Measurements from ENCODE around the gene MYOM3. TPM values are rescaled to one million over a fixed set of nuclear protein-coding genes. Genes with fewer than 3 reads are reported as not detected.

MYOM3 gene
- total RNA-seq, 1 experiment from 2014 or later = 7.9 TPM

DNA sequence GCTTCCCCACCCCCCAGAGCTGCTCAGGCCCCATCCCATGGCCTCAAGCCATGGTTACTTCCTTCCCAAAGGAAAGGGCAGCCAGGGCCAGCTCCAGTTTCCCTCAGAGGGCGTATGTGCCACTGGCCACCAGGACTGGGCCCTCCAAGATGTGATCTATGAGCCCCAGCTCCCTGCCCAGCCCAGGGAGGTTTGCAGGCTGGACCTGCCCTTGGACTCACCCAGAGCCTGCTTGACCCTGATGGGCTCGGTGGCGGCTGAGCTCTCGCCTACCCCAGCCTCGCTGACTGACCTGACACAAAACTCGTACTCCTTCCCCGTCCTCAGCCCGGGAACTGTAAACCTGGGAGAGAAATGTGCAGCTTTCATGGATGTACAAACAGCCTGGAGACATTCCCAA, 29.6 kb downstream of the MYOM3 start:
- ATAC-seq (no peak), DNase-seq (ENCODE audit: low read depth, low spot score) (no peak)
- H3K4me2 ChIP-seq (ENCODE audit: low read length) = no peak overlapping the region
- intact Hi-C loops (cut with micrococcal nuclease) = no loop called here
- H3K9me2 ChIP-seq (ENCODE audit: insufficient read depth) = no peaks in the 10 kb centered on the region
- no peaks in the 10 kb centered on the region for H3K79me2 ChIP-seq (ENCODE audit: insufficient read depth, low read length)
- no peak overlapping the region for H3K4me3 ChIP-seq (replicated peaks in 1 of 2; ENCODE audit: low read depth in 1 of 2, low read length in 2 of 2)
- H3K9me3 ChIP-seq (ENCODE audit: control insufficient read depth in 1 of 2, insufficient read depth in 1 of 2, low read depth in 1 of 2, low read length in 2 of 2) = no peaks in the 10 kb centered on the region
- no peak overlapping the region for H3K9ac ChIP-seq (ENCODE audit: low read length)
- H2AFZ ChIP-seq (ENCODE audit: low read depth, low read length, poor library complexity, severe bottlenecking) = no peak overlapping the region
- H3K27me3 ChIP-seq (ENCODE audit: insufficient read depth, low read length) = no peaks in the 10 kb centered on the region
- TF ChIP-seq EZH2phosphoT487 (IDR thresholded peaks at IDR 0.05; ENCODE audit: borderline replicate concordance) (no peak), REST (IDR thresholded peaks at IDR 0.05; ENCODE audit: low read depth) (no peak)
- H3K36me3 ChIP-seq (ENCODE audit: control insufficient read depth in 1 of 2, insufficient read depth in 2 of 2, low read length in 2 of 2) = no peaks in the 10 kb centered on the region
- CTCF ChIA-PET = no interaction called here
- H3K27ac ChIP-seq (ENCODE audit: low read depth, low read length) = no peak overlapping the region
- RAD21 ChIA-PET (ENCODE audit: low non-redundant PET in 1 of 2, low total read pairs in 2 of 2, uncharacterized antibody in 2 of 2, unreplicated experiment in 2 of 2) = no interaction called here
- BruUV-seq (replicated peaks) = no TSS peak
- H4K20me1 ChIP-seq (ENCODE audit: insufficient read depth) = no peaks in the 10 kb centered on the region
- POLR2A ChIA-PET = no interaction called here
- H3K4me1 ChIP-seq (ENCODE audit: control insufficient read depth in 1 of 2, insufficient read depth in 2 of 2, low read length in 2 of 2) = no peaks in the 10 kb centered on the region

GRCh38 chr1:24081190-24081589, 30.7 kb downstream of the MYOM3 start:
- TF ChIP-seq EZH2 (IDR thresholded peaks at IDR 0.05) = no peak
- TF ChIP-seq, protein P1, sequence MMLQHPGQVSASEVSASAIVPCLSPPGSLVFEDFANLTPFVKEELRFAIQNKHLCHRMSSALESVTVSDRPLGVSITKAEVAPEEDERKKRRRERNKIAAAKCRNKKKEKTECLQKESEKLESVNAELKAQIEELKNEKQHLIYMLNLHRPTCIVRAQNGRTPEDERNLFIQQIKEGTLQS (IDR thresholded peaks at IDR 0.05) = no peak
- Histone ChIP-seq H3K9me3 (ENCODE audit: control insufficient read depth in 1 of 2, insufficient read depth in 1 of 2, low read depth in 1 of 2, low read length in 2 of 2) (no peaks in the 10 kb centered on the region), H2AFZ (ENCODE audit: low read depth, low read length, poor library complexity, severe bottlenecking) (no peak overlapping the region), H3K27me3 (ENCODE audit: insufficient read depth, low read length) (no peaks in the 10 kb centered on the region), H3K79me2 (ENCODE audit: insufficient read depth, low read length) (no peaks in the 10 kb centered on the region), H3K4me2 (ENCODE audit: low read length) (no peak overlapping the region), H3K9ac (ENCODE audit: low read length) (no peak overlapping the region), H4K20me1 (ENCODE audit: insufficient read depth) (no peaks in the 10 kb centered on the region), H3K4me1 (ENCODE audit: control insufficient read depth in 1 of 2, insufficient read depth in 2 of 2, low read length in 2 of 2) (no peaks in the 10 kb centered on the region), H3K9me2 (ENCODE audit: insufficient read depth) (no peaks in the 10 kb centered on the region), H3K4me3 (replicated peaks in 1 of 2; ENCODE audit: low read depth in 1 of 2, low read length in 2 of 2) (no peak overlapping the region), H3K36me3 (ENCODE audit: control insufficient read depth in 1 of 2, insufficient read depth in 2 of 2, low read length in 2 of 2) (no peaks in the 10 kb centered on the region), H3K27ac (ENCODE audit: low read depth, low read length) (no peak overlapping the region)
- ChIA-PET CTCF (no interaction called here), RAD21 (ENCODE audit: low non-redundant PET in 1 of 2, low total read pairs in 2 of 2, uncharacterized antibody in 2 of 2, unreplicated experiment in 2 of 2) (no interaction called here), POLR2A (no interaction called here)
- ATAC-seq = no peak
- DNase-seq (ENCODE audit: low read depth, low spot score) = no peak
- intact Hi-C loops (cut with micrococcal nuclease) = no loop called here
- BruUV-seq (replicated peaks) = no TSS peak
